Measurements from ENCODE around the gene ISL2.

ISL2 gene

DNA sequence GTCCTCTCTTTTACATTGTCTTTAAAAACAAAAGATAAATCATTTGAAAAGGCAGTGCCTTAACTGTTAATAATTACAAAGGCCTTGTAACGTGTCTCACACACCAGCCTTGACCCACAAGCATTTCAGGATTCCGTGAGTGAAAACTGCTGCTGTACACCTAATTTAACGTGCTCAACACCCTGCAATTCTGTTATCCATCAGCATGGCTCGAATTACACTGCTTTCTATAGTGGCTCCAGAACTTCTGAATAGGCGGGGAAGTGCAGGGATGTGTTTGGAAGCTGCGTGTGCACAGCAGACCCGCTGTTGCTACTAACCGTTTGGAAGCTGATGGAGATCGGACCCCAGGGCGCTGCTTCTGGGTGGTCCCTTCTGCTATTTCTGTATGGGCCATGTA is 15.4 kb upstream of the ISL2 start:
- DNase-seq (ENCODE audit: low spot score) = no peak
- TF ChIP-seq, protein P1, sequence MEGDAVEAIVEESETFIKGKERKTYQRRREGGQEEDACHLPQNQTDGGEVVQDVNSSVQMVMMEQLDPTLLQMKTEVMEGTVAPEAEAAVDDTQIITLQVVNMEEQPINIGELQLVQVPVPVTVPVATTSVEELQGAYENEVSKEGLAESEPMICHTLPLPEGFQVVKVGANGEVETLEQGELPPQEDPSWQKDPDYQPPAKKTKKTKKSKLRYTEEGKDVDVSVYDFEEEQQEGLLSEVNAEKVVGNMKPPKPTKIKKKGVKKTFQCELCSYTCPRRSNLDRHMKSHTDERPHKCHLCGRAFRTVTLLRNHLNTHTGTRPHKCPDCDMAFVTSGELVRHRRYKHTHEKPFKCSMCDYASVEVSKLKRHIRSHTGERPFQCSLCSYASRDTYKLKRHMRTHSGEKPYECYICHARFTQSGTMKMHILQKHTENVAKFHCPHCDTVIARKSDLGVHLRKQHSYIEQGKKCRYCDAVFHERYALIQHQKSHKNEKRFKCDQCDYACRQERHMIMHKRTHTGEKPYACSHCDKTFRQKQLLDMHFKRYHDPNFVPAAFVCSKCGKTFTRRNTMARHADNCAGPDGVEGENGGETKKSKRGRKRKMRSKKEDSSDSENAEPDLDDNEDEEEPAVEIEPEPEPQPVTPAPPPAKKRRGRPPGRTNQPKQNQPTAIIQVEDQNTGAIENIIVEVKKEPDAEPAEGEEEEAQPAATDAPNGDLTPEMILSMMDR (IDR thresholded peaks at IDR 0.05; ENCODE audit: poor library complexity, severe bottlenecking) = no peak
- no peaks in the 10 kb centered on the region for H3K36me3 ChIP-seq (ENCODE audit: low read depth)
- H3K27me3 ChIP-seq (ENCODE audit: insufficient read depth, poor library complexity, severe bottlenecking) = no peaks in the 10 kb centered on the region
- H3K4me1 ChIP-seq (ENCODE audit: insufficient read depth, poor library complexity, severe bottlenecking) = no peaks in the 10 kb centered on the region
- ATAC-seq (ENCODE audit: low read depth) = no peak
- no peak overlapping the region for H3K27ac ChIP-seq (ENCODE audit: poor library complexity, severe bottlenecking)
- H3K4me3 ChIP-seq (ENCODE audit: severe bottlenecking) = no peak overlapping the region
- H3K9me3 ChIP-seq (ENCODE audit: severe bottlenecking) = no peaks in the 10 kb centered on the region

DNA sequence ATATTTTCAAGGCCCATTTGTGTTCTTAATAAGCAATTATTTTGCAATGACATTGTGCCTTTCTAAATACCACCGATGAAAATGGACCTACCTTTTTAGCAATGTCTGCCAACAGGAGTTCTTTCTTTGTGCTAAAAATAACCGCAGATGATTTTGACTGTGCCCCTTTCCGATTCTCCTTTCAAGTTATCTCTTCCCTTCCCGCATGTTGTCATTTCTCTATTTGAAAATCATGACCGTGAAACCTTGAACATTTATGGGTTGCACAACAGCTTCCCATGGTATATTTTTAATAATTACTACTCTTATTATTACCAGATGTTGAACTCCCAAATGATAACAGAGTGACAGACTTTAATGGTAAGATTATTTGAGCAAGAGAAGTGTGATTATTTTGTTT is 15.0 kb upstream of the ISL2 start:
- no peaks in the 10 kb centered on the region for H3K9me3 ChIP-seq (ENCODE audit: severe bottlenecking)
- no peak overlapping the region for H3K4me3 ChIP-seq (ENCODE audit: severe bottlenecking)
- H3K27ac ChIP-seq (ENCODE audit: poor library complexity, severe bottlenecking) = no peak overlapping the region
- no peaks in the 10 kb centered on the region for H3K4me1 ChIP-seq (ENCODE audit: insufficient read depth, poor library complexity, severe bottlenecking)
- TF ChIP-seq, protein P1 (IDR thresholded peaks at IDR 0.05; ENCODE audit: poor library complexity, severe bottlenecking) = no peak
- H3K27me3 ChIP-seq (ENCODE audit: insufficient read depth, poor library complexity, severe bottlenecking) = no peaks in the 10 kb centered on the region
- H3K36me3 ChIP-seq (ENCODE audit: low read depth) = no peaks in the 10 kb centered on the region
- DNase-seq (ENCODE audit: low spot score) = no peak
- no peak for ATAC-seq (ENCODE audit: low read depth)

DNA sequence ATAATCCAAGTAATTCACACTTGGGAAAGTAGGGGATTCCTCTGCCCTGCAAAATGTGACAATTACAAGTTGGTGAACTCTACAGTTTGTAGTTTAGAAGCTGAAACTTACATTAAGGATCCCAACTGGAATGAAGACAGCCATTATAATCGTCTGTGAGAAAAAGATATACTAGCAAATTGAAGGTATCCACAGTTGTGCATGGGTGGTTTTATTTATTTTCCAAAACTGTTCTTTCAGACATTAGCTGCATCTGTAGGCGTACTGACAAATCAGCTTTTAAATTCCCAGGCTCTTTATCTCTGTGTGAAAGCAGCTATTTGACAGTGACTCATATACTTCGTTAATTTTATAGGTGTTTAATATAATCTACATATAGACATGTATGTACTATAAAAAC is 12.5 kb upstream of the ISL2 start:
- no peaks in the 10 kb centered on the region for H3K36me3 ChIP-seq (ENCODE audit: low read depth)
- no peak overlapping the region for H3K4me3 ChIP-seq (ENCODE audit: severe bottlenecking)
- DNase-seq (ENCODE audit: low spot score) (no peak), ATAC-seq (ENCODE audit: low read depth) (no peak)
- H3K27me3 ChIP-seq (ENCODE audit: insufficient read depth, poor library complexity, severe bottlenecking) = no peaks in the 10 kb centered on the region
- H3K4me1 ChIP-seq (ENCODE audit: insufficient read depth, poor library complexity, severe bottlenecking) = no peaks in the 10 kb centered on the region
- TF ChIP-seq, protein P1 (IDR thresholded peaks at IDR 0.05; ENCODE audit: poor library complexity, severe bottlenecking) = no peak
- H3K9me3 ChIP-seq (ENCODE audit: severe bottlenecking) = no peaks in the 10 kb centered on the region
- H3K27ac ChIP-seq (ENCODE audit: poor library complexity, severe bottlenecking) = no peak overlapping the region

DNA sequence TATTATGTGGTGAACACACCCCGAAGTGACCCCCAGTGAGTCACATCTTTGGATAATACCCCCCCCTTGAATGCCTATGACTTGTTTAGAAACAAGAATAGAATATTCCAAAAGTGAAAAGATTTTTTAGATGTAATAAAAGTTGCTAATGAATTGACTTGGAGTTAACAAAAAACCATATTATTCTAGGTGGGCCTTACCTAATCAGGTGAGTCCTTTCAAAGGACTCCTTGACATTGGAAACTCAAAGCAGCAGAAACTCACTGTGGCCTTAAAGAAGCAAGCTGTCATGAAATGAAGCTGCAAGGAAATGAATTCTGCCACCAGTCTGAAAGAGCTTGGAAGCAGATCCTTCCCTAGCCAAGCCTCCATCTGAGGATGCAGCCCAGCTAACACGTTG is 10.9 kb upstream of the ISL2 start:
- H3K27me3 ChIP-seq (ENCODE audit: insufficient read depth, poor library complexity, severe bottlenecking) = no peaks in the 10 kb centered on the region
- no peak overlapping the region for H3K27ac ChIP-seq (ENCODE audit: poor library complexity, severe bottlenecking)
- ATAC-seq (ENCODE audit: low read depth) (no peak), DNase-seq (ENCODE audit: low spot score) (no peak)
- TF ChIP-seq, protein P1 (IDR thresholded peaks at IDR 0.05; ENCODE audit: poor library complexity, severe bottlenecking) = no peak
- H3K9me3 ChIP-seq (ENCODE audit: severe bottlenecking) = no peaks in the 10 kb centered on the region
- H3K4me1 ChIP-seq (ENCODE audit: insufficient read depth, poor library complexity, severe bottlenecking) = no peaks in the 10 kb centered on the region
- no peak overlapping the region for H3K4me3 ChIP-seq (ENCODE audit: severe bottlenecking)
- no peaks in the 10 kb centered on the region for H3K36me3 ChIP-seq (ENCODE audit: low read depth)

DNA sequence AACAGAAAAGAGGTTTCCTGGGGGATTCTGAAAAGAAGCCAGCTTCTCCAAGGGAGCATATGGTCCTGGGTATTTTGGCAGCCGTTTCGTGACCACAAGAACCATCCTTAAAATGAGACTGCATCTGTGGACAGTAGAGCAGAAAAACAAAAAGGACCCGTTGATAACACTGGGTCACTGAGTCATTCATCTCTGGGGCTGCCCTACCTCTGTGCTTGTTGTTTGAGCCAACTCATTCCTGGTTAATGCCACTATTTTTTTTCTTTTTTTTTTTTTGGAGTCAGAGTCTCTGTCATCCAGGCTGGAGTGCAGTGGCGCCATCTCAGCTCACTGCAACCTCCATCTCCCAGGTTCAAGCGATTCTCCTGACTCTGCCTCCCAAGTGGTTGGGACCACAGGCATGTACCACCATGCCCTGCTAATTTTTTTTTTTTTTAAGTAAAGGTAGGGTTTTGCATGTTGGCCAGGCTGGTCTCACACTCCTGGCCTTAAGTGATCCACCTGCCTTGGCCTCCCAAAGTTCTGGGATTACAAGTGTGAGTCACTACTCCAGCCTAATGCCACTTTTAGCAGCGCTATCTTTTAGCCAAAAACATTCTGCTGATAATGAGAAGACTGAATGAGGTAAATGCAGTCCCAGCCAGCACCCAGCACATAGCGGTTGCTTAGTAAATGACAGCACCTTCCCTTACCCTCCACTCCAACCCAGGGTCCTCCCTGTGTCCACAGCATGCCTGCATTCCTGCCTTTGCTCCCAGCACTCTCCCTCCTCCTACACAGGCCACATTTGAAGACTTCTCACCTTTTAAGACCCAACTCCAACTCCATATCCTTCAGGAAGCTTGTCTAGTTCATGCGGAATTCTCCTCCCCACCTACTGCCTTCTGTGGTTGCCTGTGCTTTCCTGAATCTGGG is 9.1 kb upstream of the ISL2 start:
- ATAC-seq (ENCODE audit: low read depth) = peak; percentile 30; the same call in 1 of the 3 replicates
- H3K4me3 ChIP-seq (ENCODE audit: severe bottlenecking) = no peak overlapping the region
- H3K4me1 ChIP-seq (ENCODE audit: insufficient read depth, poor library complexity, severe bottlenecking) = no peaks in the 10 kb centered on the region
- DNase-seq (ENCODE audit: low spot score) = no peak
- no peak overlapping the region for H3K27ac ChIP-seq (ENCODE audit: poor library complexity, severe bottlenecking)
- H3K27me3 ChIP-seq (ENCODE audit: insufficient read depth, poor library complexity, severe bottlenecking) = no peaks in the 10 kb centered on the region
- no peaks in the 10 kb centered on the region for H3K9me3 ChIP-seq (ENCODE audit: severe bottlenecking)
- TF ChIP-seq, protein P1 (IDR thresholded peaks at IDR 0.05; ENCODE audit: poor library complexity, severe bottlenecking) = no peak
- H3K36me3 ChIP-seq (ENCODE audit: low read depth) = no peaks in the 10 kb centered on the region

Data from RWPE2 (cell line).